Gastroesophageal sphincter (tissue), 4 donors: Measurements from ENCODE around the gene PARP8. TPM values are rescaled to one million over a fixed set of nuclear protein-coding genes. Genes with fewer than 3 reads are reported as not detected.

Experiments
- ATAC-seq: fragments of 150-250 bp; one replicate; pipeline ENCODE4 v1.9.1; 2016; ENCODE audit warnings: mild to moderate bottlenecking, moderate library complexity
- H3K27ac ChIP-seq, 4 donors: fragments of 200-600 bp; sonication (generic) in 3 of 4; 1 replicate in 3 of 4; 2 replicates in 1 of 4; pipeline ENCODE4 v1.5.1; 2016 to 2019
- H3K27me3 ChIP-seq: fragments of 200-600 bp; sonication (generic); one replicate; pipeline ENCODE4 v1.5.1; 2019
- H3K36me3 ChIP-seq, 2 donors: fragments of 200-600 bp; sonication (generic); one replicate each; pipeline ENCODE4 v1.5.1; 2019; ENCODE audit warnings: control low read depth in 1 of 2
- H3K4me1 ChIP-seq, 3 donors: fragments of 200-600 bp; sonication (generic); 1 replicate in 2 of 3; 2 replicates in 1 of 3; pipeline ENCODE4 v1.5.1; 2016 to 2019; ENCODE audit warnings: control low read depth in 2 of 3
- H3K4me3 ChIP-seq, 2 donors: fragments of 200-600 bp; sonication (generic); one replicate each; pipeline ENCODE4 v1.5.1; 2019; ENCODE audit warnings: mild to moderate bottlenecking in 1 of 2, moderate library complexity in 1 of 2
- H3K9me3 ChIP-seq, 3 donors: fragments of 200-600 bp; sonication (generic); one replicate each; pipeline ENCODE4 v1.5.1; 2017 to 2019; ENCODE audit warnings: control low read depth in 2 of 3
- EP300 ChIP-seq: sonication (generic); formaldehyde crosslinking; IDR thresholded peaks from one replicate; pipeline ENCODE4 v1.6.1; 2017; ENCODE audit warnings: antibody characterized with exemption, mild to moderate bottlenecking
- POLR2A ChIP-seq, 2 donors: fragments of 450-650 bp; IDR thresholded peaks; one replicate each; pipeline ENCODE4 v1.6.1; 2017; ENCODE audit warnings: antibody characterized with exemption in 2 of 2, mild to moderate bottlenecking in 2 of 2, moderate library complexity in 1 of 2
- POLR2AphosphoS5 ChIP-seq: sonication (generic); formaldehyde crosslinking; IDR thresholded peaks from one replicate; pipeline ENCODE4 v1.6.1; 2017; ENCODE audit warnings: antibody characterized with exemption
- WGBS, 2 donors: methylation state at CpG; one replicate each; pipeline ENCODE4 v1.1.5; 2018; ENCODE audit warnings: low coverage in 1 of 2; 5-methylcytosine and 5-hydroxymethylcytosine counted together
- total RNA-seq, 4 donors: library from RNA; depleted of rRNA; stranded (reverse); fragments of >200 nt; gene quantifications; one replicate each; pipeline ENCODE4 v1.1.0, GENCODE V29; 2016
- TF ChIP-seq, protein P1 (sequence below), 4 experiments: fragments of 200-600 bp in 2 of 4; fragments of 450-650 bp in 2 of 4; sonication (generic) in 1 of 4; IDR thresholded peaks; one replicate each; pipeline ENCODE4 v1.5.1; 2017 to 2019; ENCODE audit warnings: antibody characterized with exemption in 4 of 4, mild to moderate bottlenecking in 2 of 4, moderate library complexity in 2 of 4

The PARP8 gene
- total RNA-seq, 4 donors from 2014 or later, result 3.9 to 43.1 (median 24.8) TPM

DNA sequence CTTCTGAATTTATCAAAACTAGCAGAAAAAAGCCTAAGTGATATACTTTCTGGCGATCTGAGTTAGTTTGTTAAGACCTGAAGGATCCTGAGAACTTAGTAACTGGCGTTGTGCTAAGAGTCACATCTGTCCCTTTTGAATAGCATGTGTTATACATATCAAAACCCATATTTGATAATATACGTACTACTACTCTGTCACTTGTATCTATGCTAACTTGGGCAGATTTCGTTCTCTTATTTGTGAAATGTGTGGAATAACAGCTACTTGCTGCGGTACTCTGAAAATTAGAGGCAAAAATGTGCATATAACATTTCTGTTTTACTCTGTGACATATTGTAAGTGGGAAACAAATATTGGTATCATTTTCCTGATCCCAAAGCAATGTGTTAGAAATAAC, 126.4 kb downstream of the PARP8 start:
- Histone ChIP-seq H3K27ac (no peak overlapping the region), H3K36me3 (peaks cover 0 to 48% of the 10 kb centered on the region in 2 donors), H3K9me3 (no peaks in the 10 kb centered on the region), H3K4me1 (no peaks in the 10 kb centered on the region), H3K27me3 (no peaks in the 10 kb centered on the region), H3K4me3 (no peak overlapping the region)
- TF ChIP-seq EP300, result no peak
- TF ChIP-seq POLR2AphosphoS5, result no peak
- TF ChIP-seq, protein P1, sequence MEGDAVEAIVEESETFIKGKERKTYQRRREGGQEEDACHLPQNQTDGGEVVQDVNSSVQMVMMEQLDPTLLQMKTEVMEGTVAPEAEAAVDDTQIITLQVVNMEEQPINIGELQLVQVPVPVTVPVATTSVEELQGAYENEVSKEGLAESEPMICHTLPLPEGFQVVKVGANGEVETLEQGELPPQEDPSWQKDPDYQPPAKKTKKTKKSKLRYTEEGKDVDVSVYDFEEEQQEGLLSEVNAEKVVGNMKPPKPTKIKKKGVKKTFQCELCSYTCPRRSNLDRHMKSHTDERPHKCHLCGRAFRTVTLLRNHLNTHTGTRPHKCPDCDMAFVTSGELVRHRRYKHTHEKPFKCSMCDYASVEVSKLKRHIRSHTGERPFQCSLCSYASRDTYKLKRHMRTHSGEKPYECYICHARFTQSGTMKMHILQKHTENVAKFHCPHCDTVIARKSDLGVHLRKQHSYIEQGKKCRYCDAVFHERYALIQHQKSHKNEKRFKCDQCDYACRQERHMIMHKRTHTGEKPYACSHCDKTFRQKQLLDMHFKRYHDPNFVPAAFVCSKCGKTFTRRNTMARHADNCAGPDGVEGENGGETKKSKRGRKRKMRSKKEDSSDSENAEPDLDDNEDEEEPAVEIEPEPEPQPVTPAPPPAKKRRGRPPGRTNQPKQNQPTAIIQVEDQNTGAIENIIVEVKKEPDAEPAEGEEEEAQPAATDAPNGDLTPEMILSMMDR (IDR thresholded peaks at IDR 0.05), result no peak
- no peak for TF ChIP-seq POLR2A (IDR thresholded peaks at IDR 0.05)
- no peak for ATAC-seq
- WGBS, 2 donors, result 95 to 97% methylated on average over 5 of the region's 5 CpGs

GRCh38 chr5:50794812-50795211, 128.4 kb downstream of the PARP8 start:
- Histone ChIP-seq H3K4me1 (no peaks in the 10 kb centered on the region), H3K36me3 (peaks cover 0 to 42% of the 10 kb centered on the region in 2 donors), H3K27ac (no peak overlapping the region), H3K27me3 (no peaks in the 10 kb centered on the region), H3K9me3 (no peaks in the 10 kb centered on the region), H3K4me3 (no peak overlapping the region)
- 91% methylated on average over 8 to 11 of the region's 12 CpGs for WGBS, 2 donors
- TF ChIP-seq EP300 (no peak), POLR2A (IDR thresholded peaks at IDR 0.05) (no peak), POLR2AphosphoS5 (no peak)
- TF ChIP-seq, protein P1 (IDR thresholded peaks at IDR 0.05), result no peak
- ATAC-seq, result no peak

- H3K27me3 ChIP-seq, result no peaks in the 10 kb centered on the region
- H3K4me3 ChIP-seq, result no peak overlapping the region
- no peak for ATAC-seq
- 46 to 48% methylated on average over 2 of the region's 2 CpGs for WGBS, 2 donors
- H3K27ac ChIP-seq, result no peak overlapping the region
- TF ChIP-seq EP300 (no peak), POLR2AphosphoS5 (no peak)
- H3K9me3 ChIP-seq, result peaks cover 0 to 12% (median 0%) of the 10 kb centered on the region in 3 donors
- peaks cover 0 to 40% of the 10 kb centered on the region in 2 donors for H3K36me3 ChIP-seq
- no peaks in the 10 kb centered on the region for H3K4me1 ChIP-seq
Observed at GRCh38 chr5:50798002-50798401, 131.6 kb downstream of the PARP8 start.

DNA sequence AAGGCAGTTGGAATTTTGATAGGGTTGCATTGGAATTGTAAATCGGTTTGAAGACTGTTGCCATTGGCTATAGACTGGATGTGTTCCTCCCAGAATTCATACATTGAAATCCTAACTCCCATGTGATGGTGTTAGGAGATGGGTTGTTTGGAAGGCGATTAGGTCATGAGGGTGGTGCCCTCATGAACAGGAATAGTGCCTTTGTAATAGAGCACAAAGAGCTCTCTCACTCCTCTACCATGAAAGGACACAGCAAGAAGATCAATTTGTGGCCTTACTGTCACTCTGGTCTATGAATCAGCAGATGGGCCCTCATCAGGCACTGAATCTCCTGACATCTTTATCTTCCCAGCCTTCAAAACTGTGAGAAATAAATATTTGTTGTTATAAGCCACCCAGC, 133.2 kb downstream of the PARP8 start:
- H3K27me3 ChIP-seq, result no peaks in the 10 kb centered on the region
- 89 to 93% methylated on average over 1 to 2 of the region's 2 CpGs for WGBS, 2 donors
- TF ChIP-seq EP300 (no peak), POLR2A (IDR thresholded peaks at IDR 0.05) (no peak), POLR2AphosphoS5 (no peak)
- TF ChIP-seq, protein P1 (IDR thresholded peaks at IDR 0.05), result no peak

DNA sequence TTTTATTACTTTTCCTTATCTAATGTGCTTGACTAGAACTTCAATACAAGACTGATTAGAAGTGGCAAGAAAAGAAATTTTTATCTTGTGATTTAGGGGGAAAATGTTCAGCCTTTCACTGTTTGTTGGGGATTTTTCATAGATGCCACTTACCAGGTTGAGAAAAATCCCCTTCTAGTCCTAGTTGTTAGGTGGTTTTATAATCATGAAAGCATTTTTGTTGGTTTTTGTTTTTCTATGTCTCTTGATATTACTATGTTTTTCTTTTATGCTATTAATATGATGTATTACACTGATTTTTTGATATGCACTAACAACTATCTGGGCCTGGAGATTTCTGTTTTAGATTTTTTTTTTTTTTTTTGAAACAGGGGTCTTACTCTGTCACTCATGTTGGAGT, 134.0 kb downstream of the PARP8 start:
- Histone ChIP-seq H3K27ac (no peak overlapping the region), H3K9me3 (peaks cover 0 to 20% (median 0%) of the 10 kb centered on the region in 3 donors), H3K4me1 (no peaks in the 10 kb centered on the region), H3K27me3 (no peaks in the 10 kb centered on the region), H3K36me3 (peaks cover 0 to 33% of the 10 kb centered on the region in 2 donors), H3K4me3 (no peak overlapping the region)
- no peak for TF ChIP-seq POLR2A (IDR thresholded peaks at IDR 0.05)
- no peak for TF ChIP-seq EP300
- TF ChIP-seq POLR2AphosphoS5, result no peak
- TF ChIP-seq, protein P1 (IDR thresholded peaks at IDR 0.05), result no peak
- no peak for ATAC-seq

More for the DNA sequence above, 133.2 kb downstream of the PARP8 start:
- H3K4me1 ChIP-seq, result no peaks in the 10 kb centered on the region
- peaks cover 0 to 20% (median 0%) of the 10 kb centered on the region in 3 donors for H3K9me3 ChIP-seq
- ATAC-seq, result no peak
- H3K36me3 ChIP-seq, result peaks cover 0 to 41% of the 10 kb centered on the region in 2 donors
- no peak overlapping the region for H3K4me3 ChIP-seq
- H3K27ac ChIP-seq, result no peak overlapping the region
